Bronchial epithelial cell (primary cell): ENCODE measurements around the gene DHRS1. TPM values are rescaled to one million over a fixed set of nuclear protein-coding genes. Genes with fewer than 3 reads are reported as not detected.

ENCODE experiments used
- DNase-seq: peaks from one replicate; pipeline ENCODE4 v3.0.0-alpha.2; 2010; ENCODE audit warnings: low read depth
- FAIRE-seq: peaks from 2 replicates; lab custom pipeline; 2011; peaks lifted over from hg19 to GRCh38; lab: Jason Lieb, UNC
- H3K27me3 ChIP-seq: 2 replicates; pipeline ENCODE4 v1.5.1; 2011; ENCODE audit warnings: low read length; ENCODE audit not compliant: control insufficient read depth, insufficient read depth
- H3K36me3 ChIP-seq: 2 replicates; pipeline ENCODE4 v1.5.1; 2011; ENCODE audit warnings: low read length; ENCODE audit not compliant: control insufficient read depth, insufficient read depth
- H3K4me3 ChIP-seq: 2 replicates; pipeline ENCODE4 v1.5.1; 2011; ENCODE audit warnings: mild to moderate bottlenecking, low read depth, low read length, control low read depth
- total RNA-seq: library from RNA; depleted of rRNA; stranded (reverse); fragments of >200 nt; gene quantifications from 2 replicates; pipeline ENCODE4 v1.2.1, GENCODE V29; 2014
- TF ChIP-seq, protein P1 (sequence below): IDR thresholded peaks from 2 replicates; pipeline ENCODE4 v1.5.1; 2011; ENCODE audit warnings: mild to moderate bottlenecking, moderate library complexity, low read length, control low read depth, inconsistent platforms; ENCODE audit not compliant: insufficient read depth, severe bottlenecking

Gene DHRS1
- total RNA-seq, 1 donor from 2014 or later = 16.6 TPM

DNA sequence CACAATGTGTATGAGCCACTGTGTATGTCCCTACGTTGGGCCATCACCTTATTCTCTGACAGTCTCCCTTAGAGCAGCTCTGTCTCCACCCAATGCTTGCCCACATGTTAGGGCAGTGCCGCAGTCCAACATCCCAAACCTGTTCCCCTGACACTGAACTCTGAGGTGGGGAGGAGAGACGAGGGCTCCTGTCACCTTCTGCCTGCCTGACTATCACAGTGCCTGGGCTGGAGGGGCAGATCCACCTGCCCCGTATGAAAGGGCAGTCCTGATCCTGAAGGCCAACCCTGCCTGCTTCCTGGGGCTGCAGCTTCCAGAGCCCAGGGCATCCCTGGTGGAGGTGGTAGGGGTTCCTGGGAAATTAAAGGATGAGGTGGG, 38.8 kb downstream of the DHRS1 start:
- H3K4me3 ChIP-seq = peak overlapping the region; percentile 29
- no peak for FAIRE-seq
- no peak for DNase-seq

DNA sequence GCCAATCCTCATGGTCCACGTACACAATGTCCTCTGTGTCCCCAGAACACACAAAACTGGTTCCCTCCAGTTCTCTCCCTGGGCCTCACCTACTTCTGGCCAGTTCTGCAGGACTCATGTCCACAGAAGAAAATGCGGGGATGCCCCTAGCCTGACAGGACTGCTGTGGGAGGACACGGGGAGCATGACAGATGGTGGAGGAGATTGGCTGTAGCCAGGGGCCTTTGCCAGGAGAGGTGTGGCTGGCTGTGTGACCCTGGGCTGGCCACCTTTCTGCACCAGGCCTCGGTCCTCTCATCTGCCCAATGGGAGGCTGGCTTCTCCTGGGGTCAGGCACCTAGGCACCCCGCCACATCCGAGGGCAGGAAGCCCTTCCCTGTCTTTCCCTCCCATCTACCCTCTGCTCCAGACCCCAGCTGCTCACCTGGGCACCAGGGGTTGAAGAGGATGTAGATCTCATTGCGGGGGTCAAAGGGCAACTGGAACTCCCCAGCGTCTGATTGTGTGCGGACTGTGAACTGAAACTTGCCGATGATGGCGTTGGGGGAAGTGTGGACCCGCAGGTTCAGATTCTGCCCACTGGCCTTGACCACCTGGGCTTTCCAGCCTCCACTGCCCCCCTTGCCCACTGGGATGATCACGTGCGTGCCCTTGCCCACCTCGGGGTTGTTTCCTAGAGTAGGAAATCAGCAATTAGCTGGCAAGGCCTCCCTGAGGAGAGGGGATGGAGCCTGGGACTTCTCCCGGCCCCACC, 39.4 kb downstream of the DHRS1 start:
- DNase-seq = no peak
- peaks cover 25% of the 10 kb centered on the region for H3K36me3 ChIP-seq
- no peak overlapping the region for H3K4me3 ChIP-seq

More for the DNA sequence above, 38.8 kb downstream of the DHRS1 start:
- peaks cover 20% of the 10 kb centered on the region for H3K36me3 ChIP-seq
- TF ChIP-seq, protein P1, sequence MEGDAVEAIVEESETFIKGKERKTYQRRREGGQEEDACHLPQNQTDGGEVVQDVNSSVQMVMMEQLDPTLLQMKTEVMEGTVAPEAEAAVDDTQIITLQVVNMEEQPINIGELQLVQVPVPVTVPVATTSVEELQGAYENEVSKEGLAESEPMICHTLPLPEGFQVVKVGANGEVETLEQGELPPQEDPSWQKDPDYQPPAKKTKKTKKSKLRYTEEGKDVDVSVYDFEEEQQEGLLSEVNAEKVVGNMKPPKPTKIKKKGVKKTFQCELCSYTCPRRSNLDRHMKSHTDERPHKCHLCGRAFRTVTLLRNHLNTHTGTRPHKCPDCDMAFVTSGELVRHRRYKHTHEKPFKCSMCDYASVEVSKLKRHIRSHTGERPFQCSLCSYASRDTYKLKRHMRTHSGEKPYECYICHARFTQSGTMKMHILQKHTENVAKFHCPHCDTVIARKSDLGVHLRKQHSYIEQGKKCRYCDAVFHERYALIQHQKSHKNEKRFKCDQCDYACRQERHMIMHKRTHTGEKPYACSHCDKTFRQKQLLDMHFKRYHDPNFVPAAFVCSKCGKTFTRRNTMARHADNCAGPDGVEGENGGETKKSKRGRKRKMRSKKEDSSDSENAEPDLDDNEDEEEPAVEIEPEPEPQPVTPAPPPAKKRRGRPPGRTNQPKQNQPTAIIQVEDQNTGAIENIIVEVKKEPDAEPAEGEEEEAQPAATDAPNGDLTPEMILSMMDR = no peak
- no peaks in the 10 kb centered on the region for H3K27me3 ChIP-seq

DNA sequence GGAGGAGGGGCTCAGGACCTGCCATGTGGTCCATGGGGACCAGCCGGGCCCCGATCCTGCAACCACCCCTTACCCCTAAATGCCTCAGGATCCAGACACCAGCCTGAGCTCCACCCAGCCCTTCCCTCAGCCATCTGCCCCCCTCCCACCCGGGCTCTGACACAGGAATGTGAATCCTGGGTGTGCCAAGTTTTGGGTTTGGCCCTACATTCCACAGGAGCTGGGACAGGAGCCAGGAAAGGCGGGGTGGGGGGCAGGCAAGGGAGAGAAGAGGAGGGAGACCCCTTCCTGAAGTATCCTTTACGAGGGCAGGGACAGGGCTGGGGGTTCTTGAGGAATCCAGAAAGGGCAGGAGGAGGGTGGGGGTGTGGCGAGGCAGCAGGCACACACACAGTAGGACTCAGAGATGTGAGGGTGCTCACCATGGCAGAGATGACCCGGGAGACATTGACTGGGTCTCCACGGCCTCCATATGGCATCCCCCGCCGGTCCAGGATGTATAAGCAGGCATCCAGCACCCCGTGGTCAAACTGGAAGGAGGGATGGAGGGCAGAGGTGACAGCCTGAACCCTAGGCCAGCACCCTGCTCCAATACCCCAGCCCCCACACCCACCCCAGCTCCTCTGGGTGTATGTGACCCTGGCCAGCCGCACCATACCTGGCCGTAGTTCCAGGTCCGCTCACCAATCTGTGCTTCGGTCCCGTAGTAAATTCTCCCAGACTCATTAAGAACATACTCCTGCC, 40.1 kb downstream of the DHRS1 start:
- Histone ChIP-seq H3K27me3 (no peaks in the 10 kb centered on the region), H3K4me3 (no peak overlapping the region), H3K36me3 (peaks cover 32% of the 10 kb centered on the region)
- DNase-seq (peak; percentile 48), FAIRE-seq (no peak)
- TF ChIP-seq, protein P1 = no peak

More for the DNA sequence above, 39.4 kb downstream of the DHRS1 start:
- no peaks in the 10 kb centered on the region for H3K27me3 ChIP-seq
- no peak for FAIRE-seq
- TF ChIP-seq, protein P1 = no peak

DNA sequence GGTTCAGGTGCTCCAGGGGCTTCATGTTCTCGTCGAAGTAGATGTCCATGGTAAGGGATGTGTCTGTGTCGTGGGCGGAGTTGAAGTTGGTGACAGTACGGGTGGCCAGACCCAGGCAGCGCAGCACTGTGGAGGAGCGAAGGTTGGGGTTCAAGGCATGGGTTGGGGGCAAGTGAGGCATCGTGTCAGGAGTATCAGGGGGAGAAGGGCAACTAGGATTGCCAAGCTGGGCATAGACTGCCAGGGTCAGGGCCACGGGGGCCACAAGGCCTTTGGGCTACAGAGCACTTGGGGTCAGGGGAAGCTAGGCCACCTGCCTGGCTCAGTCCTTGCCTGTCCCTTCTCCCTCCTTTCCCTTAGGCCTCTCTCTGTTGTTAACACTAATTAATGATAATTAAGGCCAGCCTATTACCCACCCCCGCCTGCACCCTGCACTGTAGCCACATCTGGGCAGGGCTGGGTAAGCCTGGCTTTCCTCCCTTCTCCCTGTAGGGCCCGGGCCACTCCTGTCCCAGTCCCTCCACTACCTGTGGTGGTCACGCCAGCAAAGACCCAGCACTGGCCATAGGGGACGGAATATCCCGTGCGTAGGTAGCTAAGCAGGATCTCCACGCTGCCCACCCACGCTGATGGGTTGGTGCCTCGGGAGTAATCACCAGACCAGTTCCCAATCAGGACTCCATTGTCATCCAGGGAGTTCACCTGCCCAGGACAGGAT, 40.9 kb downstream of the DHRS1 start:
- FAIRE-seq (no peak), DNase-seq (no peak)
- no peaks in the 10 kb centered on the region for H3K27me3 ChIP-seq
- H3K36me3 ChIP-seq = peaks cover 38% of the 10 kb centered on the region
- no peak overlapping the region for H3K4me3 ChIP-seq
- TF ChIP-seq, protein P1 = no peak

DNA sequence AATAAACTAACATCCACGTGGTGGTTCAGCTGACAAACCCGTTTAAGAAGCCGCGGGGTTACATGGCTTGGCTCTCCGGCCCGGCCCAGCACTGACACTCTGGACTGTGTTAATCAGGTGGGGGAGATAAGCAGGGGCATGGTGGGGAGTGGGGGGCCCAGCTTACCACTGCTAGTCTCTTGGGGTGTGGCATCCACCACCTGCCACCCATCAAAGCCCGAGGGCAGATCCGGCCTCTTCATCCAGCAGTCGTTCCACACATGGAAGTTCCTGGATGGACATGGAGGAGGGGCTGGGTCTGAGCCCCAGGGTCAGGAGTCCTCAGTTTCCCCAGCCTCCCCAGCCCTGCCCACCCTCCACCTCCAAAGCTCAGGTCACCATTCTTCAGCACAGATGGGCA, 41.5 kb downstream of the DHRS1 start:
- no peak for FAIRE-seq
- Histone ChIP-seq H3K4me3 (no peak overlapping the region), H3K36me3 (peaks cover 42% of the 10 kb centered on the region), H3K27me3 (no peaks in the 10 kb centered on the region)
- no peak for DNase-seq
- TF ChIP-seq, protein P1 = no peak
